B cell (primary cell): ENCODE data around the gene AUTS2. TPM values are rescaled to one million over a fixed set of nuclear protein-coding genes. Genes with fewer than 3 reads are reported as not detected.

Experiments used
- ATAC-seq: fragments of 200-7000 bp; cut with Tn5 transposase; one replicate; pipeline ENCODE4 v1.10.0; 2021; ENCODE audit warnings: low read depth, mild to moderate bottlenecking, moderate number of reproducible peaks, moderate library complexity
- CTCF ChIA-PET: fragments of 350-600 bp; sonication (Branson Sonifier 250); formaldehyde crosslinking; loops from one replicate; lab custom pipeline; 2021; ENCODE audit warnings: antibody characterized with exemption, inconsistent platforms; lab: Charles Lee
- POLR2A ChIA-PET: fragments of 350-600 bp; sonication (Branson Sonifier 250); formaldehyde crosslinking; loops from one replicate; lab custom pipeline; 2021; ENCODE audit warnings: antibody characterized with exemption; lab: Charles Lee
- DNase-seq: peaks from one replicate; pipeline ENCODE4 v3.0.0; 2013
- H2AFZ ChIP-seq: 2 replicates; pipeline ENCODE4 v1.6.1; 2012; ENCODE audit warnings: mild to moderate bottlenecking, low read depth, low read length; ENCODE audit not compliant: insufficient read depth, poor library complexity, severe bottlenecking
- H3K27ac ChIP-seq, 2 donors: 1 replicate in 1 of 2; 2 replicates in 1 of 2; pipeline ENCODE4 v1.5.1; 2012 to 2013; ENCODE audit warnings: low read length in 2 of 2, mild to moderate bottlenecking in 2 of 2, moderate library complexity in 1 of 2
- H3K27me3 ChIP-seq, 4 experiments: fragments of 200-600 bp in 1 of 4; sonication (generic) in 1 of 4; replicated peaks in 1 of 4; 1 replicate in 2 of 4; 2 replicates in 2 of 4; pipeline versions ENCODE4 v1.6.1 to v1.7.0; 2013 to 2016; ENCODE audit warnings: low read length in 3 of 4, mild to moderate bottlenecking in 2 of 4, mixed read lengths in 1 of 4, moderate library complexity in 1 of 4; ENCODE audit not compliant: insufficient read depth in 4 of 4, control insufficient read depth in 3 of 4; ENCODE audit errors: control extremely low read depth in 1 of 4
- H3K36me3 ChIP-seq, 2 experiments: replicated peaks in 1 of 2; 1 replicate in 1 of 2; 2 replicates in 1 of 2; pipeline versions ENCODE4 v1.6.1 to v1.7.1; 2013; ENCODE audit warnings: low read length in 1 of 2; ENCODE audit not compliant: insufficient read depth in 2 of 2, control insufficient read depth in 1 of 2; ENCODE audit errors: control extremely low read depth in 1 of 2, extremely low read depth in 1 of 2
- H3K4me1 ChIP-seq, 2 donors: fragments of 200-600 bp in 1 of 2; sonication (generic) in 1 of 2; 1 replicate in 1 of 2; 2 replicates in 1 of 2; pipeline versions ENCODE4 v1.5.1 to v1.6.1; 2013 to 2017; ENCODE audit warnings: low read length in 2 of 2; ENCODE audit not compliant: control insufficient read depth in 2 of 2, insufficient read depth in 2 of 2
- H3K4me2 ChIP-seq: replicated peaks from 2 replicates; pipeline ENCODE3; 2012; ENCODE audit warnings: mild to moderate bottlenecking, low read depth, low read length; ENCODE audit not compliant: poor library complexity, severe bottlenecking
- H3K4me3 ChIP-seq, 5 experiments: fragments of 200-600 bp in 1 of 5; sonication (generic) in 1 of 5; 1 replicate in 3 of 5; 2 replicates in 2 of 5; pipeline versions ENCODE4 v1.5.1 to v1.7.0; 2011 to 2016; ENCODE audit warnings: low read length in 4 of 5, mild to moderate bottlenecking in 4 of 5, low read depth in 2 of 5, control low read depth in 1 of 5, moderate library complexity in 1 of 5; ENCODE audit not compliant: insufficient read depth in 1 of 5; ENCODE audit errors: control extremely low read depth in 1 of 5, extremely low read depth in 1 of 5
- H3K79me2 ChIP-seq: fragments of 200-600 bp; sonication (generic); one replicate; pipeline ENCODE4 v1.6.0; 2016; ENCODE audit warnings: low read length; ENCODE audit not compliant: control insufficient read depth, insufficient read depth
- H3K9ac ChIP-seq: fragments of 200-600 bp; sonication (generic); 2 replicates; pipeline ENCODE4 v1.6.1; 2017; ENCODE audit warnings: mild to moderate bottlenecking, low read length, moderate library complexity
- H3K9me3 ChIP-seq, 3 donors: one replicate each; pipeline versions ENCODE4 v1.6.1 to v1.7.1; 2013; ENCODE audit warnings: low read length in 2 of 3; ENCODE audit not compliant: control insufficient read depth in 2 of 3, insufficient read depth in 1 of 3; ENCODE audit errors: control extremely low read depth in 1 of 3
- H4K20me1 ChIP-seq: 2 replicates; pipeline ENCODE4 v1.6.0; 2012; ENCODE audit warnings: mild to moderate bottlenecking, low read length; ENCODE audit not compliant: insufficient read depth, control insufficient read depth, poor library complexity, severe bottlenecking
- H3K27ac Mint-ChIP-seq: one replicate; pipeline ENCODE4 v1.8.0; 2021; ENCODE audit warnings: mixed read lengths
- H3K27me3 Mint-ChIP-seq: one replicate; pipeline ENCODE4 v1.8.0; 2021; ENCODE audit warnings: mixed read lengths
- H3K4me1 Mint-ChIP-seq: one replicate; pipeline ENCODE4 v1.8.0; 2021; ENCODE audit warnings: mixed read lengths
- H3K4me3 Mint-ChIP-seq: one replicate; pipeline ENCODE4 v1.8.0; 2021; ENCODE audit warnings: mixed read lengths
- H3K9me3 Mint-ChIP-seq: one replicate; pipeline ENCODE4 v1.8.0; 2022; ENCODE audit warnings: mixed read lengths; ENCODE audit not compliant: insufficient read depth
- CTCF ChIP-seq: fragments of 200-600 bp; IDR thresholded peaks from one replicate; pipeline ENCODE4 v1.8.0; 2022; ENCODE audit warnings: antibody characterized with exemption, mild to moderate bottlenecking
- EZH2 ChIP-seq: IDR thresholded peaks from 2 replicates; pipeline ENCODE4 v1.6.1; 2012; ENCODE audit warnings: borderline replicate concordance, low read depth, mild to moderate bottlenecking, moderate library complexity, low read length; ENCODE audit not compliant: insufficient read depth, poor library complexity, severe bottlenecking
- WGBS: methylation state at CpG from one replicate; pipeline ENCODE4 v1.1.5; 2013; ENCODE audit warnings: missing lambda C conversion rate; ENCODE audit not compliant: insufficient coverage; 5-methylcytosine and 5-hydroxymethylcytosine counted together
- intact Hi-C: fragments of 100-400 bp; cut with micrococcal nuclease; formaldehyde crosslinking; loops from one replicate; pipeline ENCODE4 v1.10.0; 2022
- polyA plus RNA-seq: library from polyadenylated mRNA; depleted of rRNA; stranded (reverse); fragments of >200 nt; gene quantifications from 2 replicates; pipeline ENCODE4 v1.2.3, GENCODE V29; 2012
- total RNA-seq, 2 donors: library from RNA; stranded (reverse); fragments of 120-200 nt in 1 of 2; gene quantifications; 1 replicate in 1 of 2; 2 replicates in 1 of 2; pipeline versions ENCODE4 v1.2.3 to v1.2.4, GENCODE V29; 2013 to 2022

The AUTS2 gene
- total and polyA plus RNA-seq, 2 donors (not counting 1 experiment from before 2014, with no cell fraction given): 22.3 to 35.0 TPM

DNA sequence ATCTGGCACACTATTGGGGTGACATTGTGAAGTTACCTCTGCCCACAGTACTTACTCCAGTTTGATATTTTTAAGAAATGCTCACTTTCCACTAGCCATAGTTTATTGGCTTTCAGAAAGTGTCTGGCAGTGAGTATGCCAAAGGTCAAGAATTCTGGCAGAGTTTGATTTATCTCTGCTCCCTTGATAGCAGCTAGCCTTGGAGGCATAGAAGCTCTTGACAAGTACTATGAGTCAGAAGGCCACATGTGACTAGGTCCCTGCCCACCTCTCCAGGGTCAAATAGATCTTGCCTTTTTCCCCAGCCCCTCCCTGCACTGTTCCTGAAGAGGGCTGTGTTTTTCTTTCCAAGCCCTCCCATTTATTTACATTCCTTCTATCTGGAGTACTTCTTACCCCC lies 202.2 kb downstream of the AUTS2 start:
- H3K4me3 ChIP-seq: no peak overlapping the region
- CTCF ChIA-PET: no interaction called here
- intact Hi-C loops: no loop called here
- Mint-ChIP-seq H3K4me1 (peaks cover 17% of the 10 kb centered on the region), H3K27ac (no peak overlapping the region), H3K4me3 (no peak overlapping the region), H3K9me3 (no peaks in the 10 kb centered on the region), H3K27me3 (no peaks in the 10 kb centered on the region)
- H3K4me2 ChIP-seq: no peak overlapping the region
- no peaks in the 10 kb centered on the region for H4K20me1 ChIP-seq
- H3K36me3 ChIP-seq: no peaks in the 10 kb centered on the region
- TF ChIP-seq CTCF (no peak), EZH2 (no peak)
- H2AFZ ChIP-seq: no peak overlapping the region
- POLR2A ChIA-PET: no interaction called here
- no peak overlapping the region for H3K27ac ChIP-seq
- peaks cover 6 to 10% of the 10 kb centered on the region in 2 donors for H3K4me1 ChIP-seq
- H3K9ac ChIP-seq: no peak overlapping the region
- no peak for ATAC-seq
- no peaks in the 10 kb centered on the region for H3K9me3 ChIP-seq
- H3K79me2 ChIP-seq: no peaks in the 10 kb centered on the region
- no peak for DNase-seq
- no peaks in the 10 kb centered on the region for H3K27me3 ChIP-seq

- no peak overlapping the region for H3K4me2 ChIP-seq
- no peaks in the 10 kb centered on the region for H4K20me1 ChIP-seq
- no peak overlapping the region for H3K27ac ChIP-seq
- intact Hi-C loops: no loop called here
- ChIA-PET POLR2A (no interaction called here), CTCF (interaction anchor here (1.2 kb wide), 1 partner anchor 25 kb away, joined by 3 read pairs; no protein-coding TSS in a partner anchor)
- 63% methylated on average over 2 of the region's 5 CpGs for WGBS
- H3K9me3 Mint-ChIP-seq: no peaks in the 10 kb centered on the region
- TF ChIP-seq EZH2: no peak
- TF ChIP-seq CTCF: no peak
- no peaks in the 10 kb centered on the region for H3K9me3 ChIP-seq
- H3K4me3 Mint-ChIP-seq: no peak overlapping the region
- H3K4me3 ChIP-seq: no peak overlapping the region
- H2AFZ ChIP-seq: no peak overlapping the region
- no peak overlapping the region for H3K27ac Mint-ChIP-seq
- H3K79me2 ChIP-seq: no peaks in the 10 kb centered on the region
- H3K27me3 ChIP-seq: no peaks in the 10 kb centered on the region
- H3K4me1 ChIP-seq: peaks cover 6 to 10% of the 10 kb centered on the region in 2 donors
- H3K4me1 Mint-ChIP-seq: peaks cover 17% of the 10 kb centered on the region
- no peaks in the 10 kb centered on the region for H3K27me3 Mint-ChIP-seq
- H3K36me3 ChIP-seq: no peaks in the 10 kb centered on the region
- H3K9ac ChIP-seq: no peak overlapping the region
- ATAC-seq (no peak), DNase-seq (no peak)
These were observed 203.7 kb downstream of the AUTS2 start for GRCh38 chr7:69801729-69802682.
